Measurements from ENCODE around the gene ZSWIM9.

ZSWIM9 gene

GRCh38 chr19:48169939-48170803 is at the start of gene ZSWIM9, which contains the start of gene LIG1:
Gene ZSWIM9 (plus strand): TSS chr19:48170680. CDS start chr19:48171803, 1,123 bp downstream.
Gene LIG1 (minus strand): TSS chr19:48170344. CDS start chr19:48165566, 4,778 bp downstream.
- peak; percentile 96 for DNase-seq

- peak; percentile 5 for DNase-seq
Measured at GRCh38 chr19:48121066-48121465, 49.4 kb upstream of the ZSWIM9 start.

- peak; percentile 30 for DNase-seq
Measured at GRCh38 chr19:48121909-48122371, 48.5 kb upstream of the ZSWIM9 start.

- peak; percentile 15 for DNase-seq
Measured at GRCh38 chr19:48122421-48122820, 48.1 kb upstream of the ZSWIM9 start.

DNA sequence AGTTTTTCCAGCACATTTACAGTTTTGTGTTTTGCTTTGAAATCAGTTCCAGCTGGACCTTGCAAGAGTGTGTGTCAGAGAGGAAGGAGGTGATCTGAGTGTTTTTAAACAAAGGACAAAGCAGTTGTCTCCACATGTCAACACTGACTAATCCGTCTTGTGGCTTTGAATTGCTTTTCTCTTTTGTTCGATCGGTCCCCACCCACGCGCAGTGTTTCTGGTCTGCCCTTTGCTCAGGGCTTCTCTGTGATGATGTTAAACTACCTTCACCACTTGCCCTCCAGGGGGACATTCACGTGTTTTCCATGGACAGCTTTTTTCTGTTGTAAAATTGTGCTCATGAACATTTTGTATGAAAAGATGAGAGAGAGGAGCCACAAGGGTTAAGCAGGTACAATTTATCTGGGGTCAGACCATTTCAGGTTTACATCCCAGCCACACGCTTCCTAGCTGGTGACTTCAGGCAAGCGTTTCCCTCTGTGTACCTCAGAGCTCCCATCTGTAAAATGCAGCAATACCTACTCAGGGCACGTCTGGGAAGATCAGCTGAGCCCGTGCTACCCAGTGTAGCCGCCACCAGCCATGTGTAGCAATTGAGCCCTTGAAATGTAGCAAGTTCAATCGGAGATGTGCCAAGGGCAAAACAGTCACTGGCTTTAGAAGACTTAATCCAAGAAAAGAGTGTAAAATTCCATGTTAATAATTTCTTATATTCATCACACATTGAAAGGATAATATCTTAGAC is 46.4 kb upstream of the ZSWIM9 start:
- peak; percentile 8 for DNase-seq

- no peak for DNase-seq
Measured at GRCh38 chr19:48127561-48127960, 42.9 kb upstream of the ZSWIM9 start.

DNA sequence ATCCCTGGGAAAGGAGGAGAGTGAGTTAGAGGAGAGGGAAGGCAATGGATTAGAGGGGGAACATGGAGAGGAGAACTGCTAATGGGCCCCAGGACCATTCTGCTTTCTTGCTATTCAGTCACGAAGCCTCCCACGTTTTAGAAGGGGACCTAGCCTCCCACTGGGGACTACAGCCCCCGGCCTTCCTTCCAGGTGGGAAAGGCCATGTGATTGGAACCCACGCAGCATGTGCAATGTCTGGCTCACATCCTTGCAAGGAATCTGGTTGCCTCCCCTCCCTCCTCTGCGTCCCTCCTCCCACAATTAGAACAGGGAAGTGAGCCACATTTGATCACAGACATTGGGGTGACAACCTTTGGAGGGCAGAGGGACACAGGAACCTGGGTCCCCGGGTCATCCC is 37.4 kb upstream of the ZSWIM9 start:
- no peak for DNase-seq

DNA sequence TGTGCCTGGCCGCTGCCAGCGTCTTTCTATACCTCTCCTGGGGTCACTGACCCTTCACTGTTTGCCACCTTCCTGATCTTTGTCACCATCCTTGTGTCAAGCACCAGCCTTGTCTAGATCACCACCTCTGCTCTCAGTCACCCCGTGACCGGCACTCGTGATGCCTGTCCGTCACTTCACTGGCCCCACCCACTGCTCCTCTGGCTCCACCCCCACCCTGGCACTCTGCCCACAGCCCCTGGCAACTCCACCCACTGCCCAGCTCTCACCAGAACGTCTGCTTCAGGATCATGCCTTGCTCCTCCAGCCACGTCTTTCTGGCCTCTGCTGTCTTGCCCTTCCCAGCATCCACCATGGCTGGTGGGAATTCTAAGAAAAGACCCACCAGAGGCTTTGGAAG is 35.1 kb upstream of the ZSWIM9 start:
- DNase-seq, result peak; percentile 38

DNA sequence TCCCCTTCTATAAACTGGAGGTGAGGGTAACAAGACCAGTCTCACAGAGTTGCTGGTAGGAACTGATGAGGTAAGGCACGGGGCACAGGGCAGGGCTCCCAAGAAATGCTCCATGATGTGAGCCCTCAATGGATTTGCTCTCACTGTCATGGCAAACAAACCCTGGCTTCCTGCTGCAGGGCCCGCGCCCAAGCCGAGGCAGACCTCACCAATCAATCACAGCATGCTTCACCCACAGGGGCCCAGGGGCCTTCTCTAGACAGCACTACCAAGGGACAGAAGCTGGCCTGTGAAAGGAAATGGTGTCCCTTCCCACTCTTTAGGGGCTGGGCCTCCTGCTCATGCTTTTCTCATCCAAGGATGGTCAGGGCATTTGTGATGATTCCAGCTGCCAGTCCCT is 33.9 kb upstream of the ZSWIM9 start:
- no peak for DNase-seq

- DNase-seq, result no peak
Measured at GRCh38 chr19:48137411-48137810, 33.1 kb upstream of the ZSWIM9 start.

- no peak for DNase-seq
Measured at GRCh38 chr19:48139053-48139452, 31.4 kb upstream of the ZSWIM9 start.

DNA sequence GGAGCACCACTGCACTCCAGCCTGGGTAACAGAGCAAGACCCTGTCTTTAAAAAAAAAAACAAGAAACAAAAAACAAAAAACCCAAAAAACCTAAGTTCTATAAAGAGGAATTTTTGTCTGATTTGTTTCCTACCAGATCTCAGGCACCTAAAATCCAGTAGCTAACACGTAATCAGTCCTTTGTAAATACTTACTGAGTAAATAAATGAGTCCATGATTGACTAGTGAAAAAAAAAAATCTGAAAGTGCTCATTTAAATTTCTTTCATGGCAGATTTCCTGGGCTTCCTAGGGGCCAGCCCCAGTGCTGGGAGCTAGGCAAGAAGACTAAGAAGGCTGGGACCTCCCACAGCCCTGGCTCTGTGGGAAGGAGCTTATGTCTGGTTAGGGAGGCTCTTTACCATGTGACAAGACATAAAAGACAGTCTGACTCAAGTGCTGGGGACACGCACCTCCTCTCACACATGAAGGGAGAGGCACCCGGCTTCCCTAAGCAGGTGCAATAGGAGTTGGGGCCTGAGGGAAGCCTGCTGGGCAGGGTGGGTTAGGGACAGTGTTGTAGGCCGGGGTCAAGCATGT is 22.8 kb upstream of the ZSWIM9 start:
- DNase-seq, result no peak

DNA sequence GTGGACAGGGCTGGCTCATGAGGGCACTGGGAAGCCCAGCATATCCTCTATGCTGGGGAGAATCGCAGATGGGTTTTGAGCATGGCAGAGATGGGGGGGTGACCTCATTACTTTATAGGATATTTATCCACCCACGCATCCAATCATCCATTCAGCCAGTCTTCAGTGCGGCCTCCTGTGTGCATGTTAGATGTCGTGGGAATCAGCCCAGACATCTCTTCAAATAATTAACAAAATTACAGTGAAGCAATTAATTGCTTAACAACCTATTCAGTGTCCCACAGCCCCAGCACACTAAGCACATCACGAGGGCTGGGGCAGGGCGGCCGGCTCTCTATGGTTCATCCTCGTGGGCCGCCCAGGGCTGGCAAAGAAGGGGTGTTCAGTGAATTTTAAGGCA is 21.9 kb upstream of the ZSWIM9 start:
- DNase-seq, result no peak

DNA sequence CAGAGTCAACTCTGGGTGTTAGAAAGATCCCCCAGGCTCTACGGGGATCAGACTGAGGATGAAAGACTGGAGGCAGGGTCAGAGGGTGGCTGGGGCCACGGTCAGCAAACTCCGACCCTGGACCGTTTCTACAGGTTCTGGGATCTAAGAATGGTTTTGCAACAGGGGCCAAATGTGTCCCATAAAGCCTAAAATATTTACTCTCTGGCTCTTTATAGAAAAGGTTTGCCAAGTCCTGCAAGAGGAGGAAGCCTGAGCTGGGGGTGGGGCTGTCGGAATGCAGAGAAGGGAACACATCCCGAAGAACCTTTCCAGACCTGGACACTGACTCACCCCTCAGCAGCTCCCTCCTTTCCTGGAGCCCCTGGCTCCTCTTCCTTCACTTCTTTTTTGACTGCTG is 21.1 kb upstream of the ZSWIM9 start:
- DNase-seq, result no peak

GRCh38 chr19:48152551-48152950 is 17.9 kb upstream of the ZSWIM9 start:
- DNase-seq, result peak; percentile 73

DNA sequence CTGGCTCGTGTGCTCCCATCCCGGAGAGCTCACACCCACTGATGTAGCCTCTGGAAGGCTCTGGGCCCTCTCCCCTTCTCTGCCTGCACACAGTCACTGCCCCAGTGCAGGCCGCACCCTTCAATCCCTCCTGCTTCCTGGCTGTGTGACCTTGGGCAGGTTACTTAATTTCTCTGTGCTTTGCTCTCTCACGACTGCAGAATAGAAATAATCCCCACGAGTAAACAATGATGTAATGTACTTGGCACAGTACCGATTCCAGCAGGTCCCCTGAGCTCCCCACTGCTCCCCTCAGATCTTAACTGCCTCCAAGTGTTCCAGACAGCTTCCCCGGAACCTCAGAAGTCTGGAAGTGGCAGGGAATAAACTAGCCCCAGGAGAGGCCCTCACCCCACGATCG is 16.5 kb upstream of the ZSWIM9 start:
- DNase-seq, result no peak

DNA sequence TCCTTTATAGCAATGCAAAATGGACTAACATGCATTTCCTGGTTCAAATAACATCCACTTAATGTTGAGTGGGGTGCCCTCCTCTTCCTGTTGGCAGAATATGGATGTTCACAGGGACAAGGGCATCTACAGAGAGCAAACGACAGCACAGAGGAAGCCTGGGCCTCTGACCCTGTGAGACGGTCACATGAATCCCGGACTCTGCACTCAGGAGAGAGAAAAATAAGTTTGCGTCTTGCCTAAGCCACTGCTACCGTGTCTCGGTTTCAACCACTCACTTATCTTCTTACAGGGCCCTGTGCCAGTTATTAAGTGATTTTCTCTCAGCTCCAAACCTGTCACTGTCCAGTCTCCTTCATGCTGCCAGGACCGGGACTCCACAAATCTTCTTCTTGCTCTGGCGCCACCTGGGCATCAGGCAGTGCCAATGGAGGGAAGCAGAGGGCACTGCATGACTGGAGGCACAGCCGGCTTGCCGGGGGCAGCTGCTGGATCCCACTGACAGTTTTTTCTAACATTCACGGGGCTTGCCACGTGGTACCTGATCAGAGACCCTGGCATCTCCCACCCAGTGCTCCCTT is 12.2 kb upstream of the ZSWIM9 start:
- no peak for DNase-seq

DNA sequence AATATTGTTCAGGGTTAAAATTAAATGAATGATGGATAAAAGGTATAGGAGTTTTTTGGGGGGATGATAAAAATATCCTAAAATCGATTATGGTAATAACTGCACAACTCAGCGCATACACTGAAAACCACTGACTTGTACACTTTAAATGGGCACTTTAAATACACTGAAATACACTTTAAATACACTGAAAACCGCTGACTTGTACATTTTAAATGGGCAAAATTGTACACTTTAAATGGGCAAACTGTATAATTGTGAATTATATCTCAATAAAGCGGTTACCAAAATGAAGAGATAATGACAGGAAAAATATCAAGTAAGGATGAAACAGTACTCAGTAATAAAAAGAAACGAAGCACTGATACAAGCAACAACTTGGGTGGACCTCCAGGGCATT is 1.8 kb upstream of the ZSWIM9 start:
- DNase-seq, result no peak

GRCh38 chr19:48169578-48169938 is 922 bp upstream of the ZSWIM9 start:
- DNase-seq, result peak; percentile 82

GRCh38 chr19:48170817-48171347 is 402 bp downstream of the ZSWIM9 start:
- no peak for DNase-seq

DNA sequence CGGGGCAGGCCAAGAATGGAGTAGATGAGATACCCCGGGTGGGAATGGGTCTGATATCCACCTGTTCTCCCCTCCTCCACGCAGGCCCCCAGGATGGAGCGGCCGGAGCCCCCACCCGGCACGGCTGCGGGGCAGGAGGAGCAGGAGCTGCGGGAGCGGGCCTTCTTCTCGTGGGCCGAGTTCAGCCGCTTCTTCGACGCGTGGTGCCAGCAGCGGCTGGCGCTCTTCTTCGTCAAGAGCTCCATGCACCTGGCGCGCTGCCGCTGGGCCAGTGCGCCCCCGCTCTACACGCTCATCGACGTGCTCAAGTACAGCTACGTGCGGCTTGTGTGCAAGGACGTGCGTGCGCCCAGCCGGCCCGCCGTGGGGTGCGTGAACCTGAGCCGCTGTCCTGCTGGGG is 1.2 kb downstream of the ZSWIM9 start:
- DNase-seq, result no peak

DNA sequence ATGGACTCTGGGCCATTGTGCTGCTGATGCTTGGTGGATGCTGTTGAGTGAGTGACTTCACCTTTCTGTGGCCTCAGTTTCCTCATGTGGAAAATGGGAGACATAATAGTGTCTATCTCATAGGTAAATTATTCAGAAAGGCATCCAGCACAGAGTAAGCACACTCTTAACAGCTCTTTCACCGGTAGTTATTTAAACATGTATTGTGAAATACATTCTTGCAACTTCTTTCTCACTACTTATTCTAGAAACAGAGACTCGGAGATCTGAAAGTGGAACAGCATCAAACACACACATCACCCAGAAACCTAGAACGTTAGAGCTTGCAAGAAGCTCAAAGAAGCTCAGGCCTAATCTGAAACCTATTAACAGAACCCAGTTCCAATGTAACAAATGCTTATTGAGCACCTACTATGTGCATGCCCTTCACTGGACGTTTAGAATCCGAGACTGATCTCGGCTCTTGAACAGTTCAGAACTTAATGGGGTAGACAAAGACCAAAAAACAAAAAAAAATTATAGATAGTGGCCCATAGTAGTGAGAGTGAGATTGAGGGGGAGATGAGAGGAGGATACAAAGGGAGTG is 4.1 kb downstream of the ZSWIM9 start:
- no peak for DNase-seq

DNA sequence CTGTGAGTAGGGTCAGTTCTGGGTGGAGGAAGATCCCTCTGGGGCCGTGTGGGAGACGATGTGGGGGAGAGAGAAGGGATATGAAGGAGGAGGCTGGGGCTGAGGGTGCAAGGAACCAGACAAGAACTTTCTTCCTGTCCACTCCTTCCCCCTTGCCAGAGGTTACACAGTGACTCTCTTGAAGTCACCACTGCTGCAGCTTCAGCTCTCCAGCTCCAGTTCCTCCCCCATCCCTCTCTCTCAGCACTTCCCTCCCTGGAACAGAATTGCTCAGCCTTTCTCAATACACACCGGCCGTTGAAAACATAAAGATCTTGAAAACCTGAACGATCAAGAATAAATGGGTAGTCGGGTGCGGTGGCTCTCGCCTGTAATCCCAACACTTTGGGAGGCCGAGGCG is 5.1 kb downstream of the ZSWIM9 start:
- DNase-seq, result no peak
